Sigmoid colon (tissue), 4 donors: Measurements from ENCODE around the gene MRRF.

ENCODE experiments used
- CTCF ChIP-seq, 4 experiments: fragments of 450-650 bp in 3 of 4; fragments of 200-600 bp in 1 of 4; IDR thresholded peaks; one replicate each; pipeline ENCODE4 v1.5.1; 2016 to 2019; ENCODE audit warnings: antibody characterized with exemption in 4 of 4, mild to moderate bottlenecking in 3 of 4, moderate library complexity in 2 of 4
- EP300 ChIP-seq, 4 donors: sonication (generic); formaldehyde crosslinking; IDR thresholded peaks; one replicate each; pipeline ENCODE4 v1.6.1; 2017; ENCODE audit warnings: antibody characterized with exemption in 4 of 4
- POLR2A ChIP-seq, 2 donors: fragments of 450-650 bp; IDR thresholded peaks; one replicate each; pipeline ENCODE4 v1.6.1; 2016; ENCODE audit warnings: antibody characterized with exemption in 2 of 2, mild to moderate bottlenecking in 2 of 2, moderate library complexity in 2 of 2
- POLR2AphosphoS5 ChIP-seq, 4 donors: sonication (generic); formaldehyde crosslinking; IDR thresholded peaks; one replicate each; pipeline ENCODE4 v1.6.1; 2017; ENCODE audit warnings: antibody characterized with exemption in 4 of 4

DNA sequence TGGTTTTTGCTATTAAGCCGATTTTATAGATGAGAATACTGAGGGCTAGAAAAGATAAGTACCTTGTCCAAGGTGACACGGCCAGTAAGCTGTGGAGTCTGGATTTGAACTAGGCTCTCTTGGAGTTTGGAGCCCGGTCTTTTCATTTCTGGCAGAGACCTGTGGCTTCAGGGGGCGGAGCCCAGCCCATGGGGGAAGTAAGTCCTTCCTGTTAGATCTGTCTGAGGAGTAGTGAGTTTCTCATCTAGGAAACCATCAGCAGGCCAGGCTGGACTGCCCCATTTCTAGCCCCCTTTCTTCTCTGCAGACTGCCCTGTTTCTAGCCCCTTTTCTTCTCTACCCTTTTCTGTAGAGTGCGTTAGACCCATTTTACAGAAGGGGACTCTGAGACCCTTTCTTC is 105.6 kb downstream of the MRRF start:
- TF ChIP-seq POLR2A (IDR thresholded peaks at IDR 0.05) (no peak), CTCF (IDR thresholded peaks at IDR 0.05) (no peak), POLR2AphosphoS5 (IDR thresholded peaks at IDR 0.05) (no peak), EP300 (IDR thresholded peaks at IDR 0.05) (no peak)
